ENCODE data around the gene PLEKHG4B. TPM values are rescaled to one million over a fixed set of nuclear protein-coding genes. Genes with fewer than 3 reads are reported as not detected.

Gene PLEKHG4B
- total RNA-seq, 1 experiment from 2014 or later, result 51.4 TPM

DNA sequence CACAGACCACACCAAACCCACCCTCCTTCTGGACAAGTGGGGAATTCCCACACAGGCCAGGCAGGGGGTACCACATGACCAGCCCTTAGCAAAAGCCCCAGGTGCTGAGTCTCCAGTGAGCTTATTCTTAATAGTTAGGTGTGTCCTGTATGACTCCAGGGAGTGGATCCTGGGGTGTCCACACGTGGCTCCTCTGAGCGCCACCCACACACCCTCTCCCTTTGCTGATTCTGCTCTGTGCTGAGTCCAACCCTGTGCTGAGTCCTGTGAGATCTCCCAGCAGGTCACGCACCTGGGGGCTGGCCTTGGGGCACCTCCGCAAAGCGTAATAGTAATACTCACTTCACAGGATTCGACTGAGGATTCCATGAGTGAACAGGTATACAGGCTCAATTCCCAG, 112.0 kb downstream of the PLEKHG4B start:
- POLR2A ChIA-PET, result no interaction called here
- ATAC-seq, result no peak
- TF ChIP-seq, protein P1, sequence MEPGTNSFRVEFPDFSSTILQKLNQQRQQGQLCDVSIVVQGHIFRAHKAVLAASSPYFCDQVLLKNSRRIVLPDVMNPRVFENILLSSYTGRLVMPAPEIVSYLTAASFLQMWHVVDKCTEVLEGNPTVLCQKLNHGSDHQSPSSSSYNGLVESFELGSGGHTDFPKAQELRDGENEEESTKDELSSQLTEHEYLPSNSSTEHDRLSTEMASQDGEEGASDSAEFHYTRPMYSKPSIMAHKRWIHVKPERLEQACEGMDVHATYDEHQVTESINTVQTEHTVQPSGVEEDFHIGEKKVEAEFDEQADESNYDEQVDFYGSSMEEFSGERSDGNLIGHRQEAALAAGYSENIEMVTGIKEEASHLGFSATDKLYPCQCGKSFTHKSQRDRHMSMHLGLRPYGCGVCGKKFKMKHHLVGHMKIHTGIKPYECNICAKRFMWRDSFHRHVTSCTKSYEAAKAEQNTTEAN (CRISPR knock-in tag; IDR thresholded peaks at IDR 0.05), result no peak
- TF ChIP-seq CBFB (CRISPR knock-in tag; IDR thresholded peaks at IDR 0.05; ENCODE audit: low read depth), result no peak
- TF ChIP-seq GRHL2 (CRISPR knock-in tag; IDR thresholded peaks at IDR 0.05; ENCODE audit: insufficient replicate concordance, severe bottlenecking), result no peak
- TF ChIP-seq, protein P2, sequence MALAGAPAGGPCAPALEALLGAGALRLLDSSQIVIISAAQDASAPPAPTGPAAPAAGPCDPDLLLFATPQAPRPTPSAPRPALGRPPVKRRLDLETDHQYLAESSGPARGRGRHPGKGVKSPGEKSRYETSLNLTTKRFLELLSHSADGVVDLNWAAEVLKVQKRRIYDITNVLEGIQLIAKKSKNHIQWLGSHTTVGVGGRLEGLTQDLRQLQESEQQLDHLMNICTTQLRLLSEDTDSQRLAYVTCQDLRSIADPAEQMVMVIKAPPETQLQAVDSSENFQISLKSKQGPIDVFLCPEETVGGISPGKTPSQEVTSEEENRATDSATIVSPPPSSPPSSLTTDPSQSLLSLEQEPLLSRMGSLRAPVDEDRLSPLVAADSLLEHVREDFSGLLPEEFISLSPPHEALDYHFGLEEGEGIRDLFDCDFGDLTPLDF (CRISPR knock-in tag; IDR thresholded peaks at IDR 0.05), result no peak
- TF ChIP-seq, protein P3, sequence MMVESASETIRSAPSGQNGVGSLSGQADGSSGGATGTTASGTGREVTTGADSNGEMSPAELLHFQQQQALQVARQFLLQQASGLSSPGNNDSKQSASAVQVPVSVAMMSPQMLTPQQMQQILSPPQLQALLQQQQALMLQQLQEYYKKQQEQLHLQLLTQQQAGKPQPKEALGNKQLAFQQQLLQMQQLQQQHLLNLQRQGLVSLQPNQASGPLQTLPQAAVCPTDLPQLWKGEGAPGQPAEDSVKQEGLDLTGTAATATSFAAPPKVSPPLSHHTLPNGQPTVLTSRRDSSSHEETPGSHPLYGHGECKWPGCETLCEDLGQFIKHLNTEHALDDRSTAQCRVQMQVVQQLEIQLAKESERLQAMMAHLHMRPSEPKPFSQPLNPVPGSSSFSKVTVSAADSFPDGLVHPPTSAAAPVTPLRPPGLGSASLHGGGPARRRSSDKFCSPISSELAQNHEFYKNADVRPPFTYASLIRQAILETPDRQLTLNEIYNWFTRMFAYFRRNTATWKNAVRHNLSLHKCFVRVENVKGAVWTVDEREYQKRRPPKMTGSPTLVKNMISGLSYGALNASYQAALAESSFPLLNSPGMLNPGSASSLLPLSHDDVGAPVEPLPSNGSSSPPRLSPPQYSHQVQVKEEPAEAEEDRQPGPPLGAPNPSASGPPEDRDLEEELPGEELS (CRISPR knock-in tag; IDR thresholded peaks at IDR 0.05), result no peak
- TF ChIP-seq NFATC4 (CRISPR knock-in tag; IDR thresholded peaks at IDR 0.05), result no peak
- TF ChIP-seq, protein P4, sequence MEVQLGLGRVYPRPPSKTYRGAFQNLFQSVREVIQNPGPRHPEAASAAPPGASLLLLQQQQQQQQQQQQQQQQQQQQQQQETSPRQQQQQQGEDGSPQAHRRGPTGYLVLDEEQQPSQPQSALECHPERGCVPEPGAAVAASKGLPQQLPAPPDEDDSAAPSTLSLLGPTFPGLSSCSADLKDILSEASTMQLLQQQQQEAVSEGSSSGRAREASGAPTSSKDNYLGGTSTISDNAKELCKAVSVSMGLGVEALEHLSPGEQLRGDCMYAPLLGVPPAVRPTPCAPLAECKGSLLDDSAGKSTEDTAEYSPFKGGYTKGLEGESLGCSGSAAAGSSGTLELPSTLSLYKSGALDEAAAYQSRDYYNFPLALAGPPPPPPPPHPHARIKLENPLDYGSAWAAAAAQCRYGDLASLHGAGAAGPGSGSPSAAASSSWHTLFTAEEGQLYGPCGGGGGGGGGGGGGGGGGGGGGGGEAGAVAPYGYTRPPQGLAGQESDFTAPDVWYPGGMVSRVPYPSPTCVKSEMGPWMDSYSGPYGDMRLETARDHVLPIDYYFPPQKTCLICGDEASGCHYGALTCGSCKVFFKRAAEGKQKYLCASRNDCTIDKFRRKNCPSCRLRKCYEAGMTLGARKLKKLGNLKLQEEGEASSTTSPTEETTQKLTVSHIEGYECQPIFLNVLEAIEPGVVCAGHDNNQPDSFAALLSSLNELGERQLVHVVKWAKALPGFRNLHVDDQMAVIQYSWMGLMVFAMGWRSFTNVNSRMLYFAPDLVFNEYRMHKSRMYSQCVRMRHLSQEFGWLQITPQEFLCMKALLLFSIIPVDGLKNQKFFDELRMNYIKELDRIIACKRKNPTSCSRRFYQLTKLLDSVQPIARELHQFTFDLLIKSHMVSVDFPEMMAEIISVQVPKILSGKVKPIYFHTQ (CRISPR knock-in tag; IDR thresholded peaks at IDR 0.05), result no peak
- no peak for TF ChIP-seq FOXK1 (CRISPR knock-in tag; IDR thresholded peaks at IDR 0.05)
- TF ChIP-seq, protein P5, sequence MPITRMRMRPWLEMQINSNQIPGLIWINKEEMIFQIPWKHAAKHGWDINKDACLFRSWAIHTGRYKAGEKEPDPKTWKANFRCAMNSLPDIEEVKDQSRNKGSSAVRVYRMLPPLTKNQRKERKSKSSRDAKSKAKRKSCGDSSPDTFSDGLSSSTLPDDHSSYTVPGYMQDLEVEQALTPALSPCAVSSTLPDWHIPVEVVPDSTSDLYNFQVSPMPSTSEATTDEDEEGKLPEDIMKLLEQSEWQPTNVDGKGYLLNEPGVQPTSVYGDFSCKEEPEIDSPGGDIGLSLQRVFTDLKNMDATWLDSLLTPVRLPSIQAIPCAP (CRISPR knock-in tag; IDR thresholded peaks at IDR 0.05), result no peak
- no peak for TF ChIP-seq EMX1 (CRISPR knock-in tag; IDR thresholded peaks at IDR 0.05)
- TF ChIP-seq ZNF263 (CRISPR knock-in tag; IDR thresholded peaks at IDR 0.05; ENCODE audit: low read depth), result no peak
- no peak for TF ChIP-seq NR1H2 (CRISPR knock-in tag; IDR thresholded peaks at IDR 0.05)
- TF ChIP-seq TEAD1 (CRISPR knock-in tag; IDR thresholded peaks at IDR 0.05), result no peak
- no peak for TF ChIP-seq MYBL2 (CRISPR knock-in tag; IDR thresholded peaks at IDR 0.05)

DNA sequence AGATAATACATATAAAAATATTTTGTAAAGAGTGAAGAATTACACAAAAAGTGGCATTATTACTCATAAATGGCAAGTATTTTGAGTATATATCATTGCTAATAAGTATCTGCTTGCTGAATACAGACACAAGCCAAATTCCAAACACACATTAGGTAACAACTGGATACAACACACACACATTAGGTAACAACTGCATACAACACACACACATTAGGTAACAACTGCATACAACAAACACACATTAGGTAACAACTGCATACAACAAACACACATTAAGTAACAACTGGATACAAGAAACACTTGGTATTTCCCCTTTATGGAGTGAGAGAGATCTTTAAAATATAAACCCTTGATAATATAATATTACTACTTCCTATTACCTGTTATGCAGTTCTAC, 112.5 kb downstream of the PLEKHG4B start:
- no peaks in the 10 kb centered on the region for H3K27me3 Mint-ChIP-seq (ENCODE audit: low read depth)
- no peak for TF ChIP-seq HMGA2 (CRISPR knock-in tag; IDR thresholded peaks at IDR 0.05)
- no peak for TF ChIP-seq SMAD3 (CRISPR knock-in tag; IDR thresholded peaks at IDR 0.05; ENCODE audit: borderline replicate concordance)
- no peak for TF ChIP-seq CBFB (CRISPR knock-in tag; IDR thresholded peaks at IDR 0.05; ENCODE audit: low read depth)
- peaks cover 20% of the 10 kb centered on the region for H3K4me1 Mint-ChIP-seq
- no peak overlapping the region for H3K4me3 Mint-ChIP-seq
- DNase-seq (ENCODE audit: low spot score) (no peak), ATAC-seq (no peak)
- no peaks in the 10 kb centered on the region for H3K9me3 Mint-ChIP-seq
- POLR2A ChIA-PET, result no interaction called here
- CTCF ChIA-PET, result interaction anchor here (1.8 kb wide), 1 partner anchor 16 kb away, joined by 4 read pairs; no protein-coding TSS in a partner anchor
- H3K36me3 Mint-ChIP-seq, result peaks cover 23% of the 10 kb centered on the region
- H3K27ac Mint-ChIP-seq, result no peak overlapping the region

More for the DNA sequence above, 112.0 kb downstream of the PLEKHG4B start:
- H3K36me3 Mint-ChIP-seq, result peaks cover 23% of the 10 kb centered on the region
- no peak overlapping the region for H3K4me3 Mint-ChIP-seq
- H3K27ac Mint-ChIP-seq, result no peak overlapping the region; the same call in 1 of the 2 replicates
- DNase-seq (ENCODE audit: low spot score), result no peak
- H3K4me1 Mint-ChIP-seq, result peaks cover 20% of the 10 kb centered on the region
- CTCF ChIA-PET, result interaction anchor here (1.8 kb wide), 1 partner anchor 15 kb away, joined by 4 read pairs; no protein-coding TSS in a partner anchor
- H3K9me3 Mint-ChIP-seq, result no peaks in the 10 kb centered on the region
- H3K27me3 Mint-ChIP-seq (ENCODE audit: low read depth), result no peaks in the 10 kb centered on the region

Measured in WTC11 (cell line).